Esophagus squamous epithelium (tissue), 4 donors: Measurements from ENCODE around the gene COL26A1.

ENCODE experiments used
- POLR2A ChIP-seq, 4 donors: fragments of 450-650 bp; IDR thresholded peaks; one replicate each; pipeline ENCODE4 v1.6.1; 2017; ENCODE audit warnings: antibody characterized with exemption in 4 of 4, mild to moderate bottlenecking in 4 of 4, moderate library complexity in 3 of 4
- TF ChIP-seq, protein P1 (sequence below), 6 experiments: fragments of 450-650 bp in 4 of 6; fragments of 200-600 bp in 2 of 6; sonication (generic) in 2 of 6; IDR thresholded peaks; one replicate each; pipeline ENCODE4 v1.5.1; 2016 to 2019; ENCODE audit warnings: antibody characterized with exemption in 6 of 6, mild to moderate bottlenecking in 4 of 6, moderate library complexity in 4 of 6

- TF ChIP-seq POLR2A (IDR thresholded peaks at IDR 0.05) = no peak
- TF ChIP-seq, protein P1, sequence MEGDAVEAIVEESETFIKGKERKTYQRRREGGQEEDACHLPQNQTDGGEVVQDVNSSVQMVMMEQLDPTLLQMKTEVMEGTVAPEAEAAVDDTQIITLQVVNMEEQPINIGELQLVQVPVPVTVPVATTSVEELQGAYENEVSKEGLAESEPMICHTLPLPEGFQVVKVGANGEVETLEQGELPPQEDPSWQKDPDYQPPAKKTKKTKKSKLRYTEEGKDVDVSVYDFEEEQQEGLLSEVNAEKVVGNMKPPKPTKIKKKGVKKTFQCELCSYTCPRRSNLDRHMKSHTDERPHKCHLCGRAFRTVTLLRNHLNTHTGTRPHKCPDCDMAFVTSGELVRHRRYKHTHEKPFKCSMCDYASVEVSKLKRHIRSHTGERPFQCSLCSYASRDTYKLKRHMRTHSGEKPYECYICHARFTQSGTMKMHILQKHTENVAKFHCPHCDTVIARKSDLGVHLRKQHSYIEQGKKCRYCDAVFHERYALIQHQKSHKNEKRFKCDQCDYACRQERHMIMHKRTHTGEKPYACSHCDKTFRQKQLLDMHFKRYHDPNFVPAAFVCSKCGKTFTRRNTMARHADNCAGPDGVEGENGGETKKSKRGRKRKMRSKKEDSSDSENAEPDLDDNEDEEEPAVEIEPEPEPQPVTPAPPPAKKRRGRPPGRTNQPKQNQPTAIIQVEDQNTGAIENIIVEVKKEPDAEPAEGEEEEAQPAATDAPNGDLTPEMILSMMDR (IDR thresholded peaks at IDR 0.05) = no peak
These were observed 217.9 kb downstream of the COL26A1 start for GRCh38 chr7:101580596-101580995.
